ENCODE measurements around the gene ARL13B. TPM values are rescaled to one million over a fixed set of nuclear protein-coding genes. Genes with fewer than 3 reads are reported as not detected.
A peak's percentile ranks its signal among the peaks of the same experiment; 100 is the strongest.
"Not testable (repeated sequence)": the region's sequence is repeated elsewhere in the genome, so short reads cannot be mapped to it uniquely, and the experiment has no call there.

ARL13B gene
- total RNA-seq = 15.6 and 20.8 TPM in 2 replicates
- long read RNA-seq, partial matches to known transcripts = 8 of 23 reads
- long read RNA-seq, other reads (novel, unspliced or antisense) = 14 of 23 reads

GRCh38 chr3:93979850-93980676 is at the start of gene ARL13B:
ARL13B (plus strand) TSS chr3:93980155; CDS start chr3:93980424, 269 bp downstream.
- TF ChIP-seq CTCF (conservative IDR thresholded peaks at IDR 0.05) = no peak

GRCh38 chr3:93931597-93932229 is 48.2 kb upstream of the ARL13B start:
- no peak overlapping the region for H3K4me3 Mint-ChIP-seq
- no peak for DNase-seq (ENCODE audit: low read depth, low spot score)
- no peak for TF ChIP-seq CTCF (conservative IDR thresholded peaks at IDR 0.05)
- H3K9me3 Mint-ChIP-seq = no peaks in the 10 kb centered on the region
- no peaks in the 10 kb centered on the region for H3K27me3 Mint-ChIP-seq (ENCODE audit: low read depth)
- H3K27ac Mint-ChIP-seq (ENCODE audit: unreplicated experiment) = no peak overlapping the region
- H3K36me3 Mint-ChIP-seq (ENCODE audit: low read depth) = no peaks in the 10 kb centered on the region
- no peaks in the 10 kb centered on the region for H3K4me1 Mint-ChIP-seq

More at GRCh38 chr3:93979850-93980676, at the start of gene ARL13B:
- H3K27me3 Mint-ChIP-seq (ENCODE audit: low read depth) = no peaks in the 10 kb centered on the region
- no peaks in the 10 kb centered on the region for H3K9me3 Mint-ChIP-seq
- H3K36me3 Mint-ChIP-seq (ENCODE audit: low read depth) = no peaks in the 10 kb centered on the region
- H3K4me1 Mint-ChIP-seq = peaks cover 31% of the 10 kb centered on the region
- peak; percentile 85 for DNase-seq (ENCODE audit: low read depth, low spot score)
- H3K27ac Mint-ChIP-seq (ENCODE audit: unreplicated experiment) = peak within 1 kb of the TSS; percentile 95
- H3K4me3 Mint-ChIP-seq = peak within 1 kb of the TSS; percentile 90

- no peaks in the 10 kb centered on the region for H3K27me3 Mint-ChIP-seq (ENCODE audit: low read depth)
- H3K4me1 Mint-ChIP-seq = no peaks in the 10 kb centered on the region
- H3K36me3 Mint-ChIP-seq (ENCODE audit: low read depth) = peaks cover 2% of the 10 kb centered on the region
- no peak overlapping the region for H3K4me3 Mint-ChIP-seq
- no peak for DNase-seq (ENCODE audit: low read depth, low spot score)
- H3K9me3 Mint-ChIP-seq = peaks cover 2% of the 10 kb centered on the region
- TF ChIP-seq CTCF (conservative IDR thresholded peaks at IDR 0.05) = no peak
- no peak overlapping the region for H3K27ac Mint-ChIP-seq (ENCODE audit: unreplicated experiment)
These were observed 45.4 kb upstream of the ARL13B start for GRCh38 chr3:93934366-93935046.

GRCh38 chr3:93936549-93936948 is 43.4 kb upstream of the ARL13B start:
- no peak overlapping the region for H3K4me3 Mint-ChIP-seq
- peaks cover 2% of the 10 kb centered on the region for H3K9me3 Mint-ChIP-seq
- no peak for TF ChIP-seq CTCF (conservative IDR thresholded peaks at IDR 0.05)
- H3K36me3 Mint-ChIP-seq (ENCODE audit: low read depth) = peaks cover 2% of the 10 kb centered on the region
- no peak overlapping the region for H3K27ac Mint-ChIP-seq (ENCODE audit: unreplicated experiment)
- no peak for DNase-seq (ENCODE audit: low read depth, low spot score)
- no peaks in the 10 kb centered on the region for H3K4me1 Mint-ChIP-seq
- no peaks in the 10 kb centered on the region for H3K27me3 Mint-ChIP-seq (ENCODE audit: low read depth)

- DNase-seq (ENCODE audit: low read depth, low spot score); H3K4me1 Mint-ChIP-seq; H3K4me3 Mint-ChIP-seq; H3K9me3 Mint-ChIP-seq; H3K36me3 Mint-ChIP-seq (ENCODE audit: low read depth); H3K27ac Mint-ChIP-seq (ENCODE audit: unreplicated experiment); H3K27me3 Mint-ChIP-seq (ENCODE audit: low read depth): not testable (repeated sequence)
These were observed 42.5 kb upstream of the ARL13B start for GRCh38 chr3:93937485-93937884.

GRCh38 chr3:93949958-93950357 is 30.0 kb upstream of the ARL13B start:
- H3K27ac Mint-ChIP-seq (ENCODE audit: unreplicated experiment); H3K27me3 Mint-ChIP-seq (ENCODE audit: low read depth); H3K4me1 Mint-ChIP-seq; H3K4me3 Mint-ChIP-seq; DNase-seq (ENCODE audit: low read depth, low spot score): not testable (repeated sequence)
- peaks cover 14% of the 10 kb centered on the region for H3K9me3 Mint-ChIP-seq
- H3K36me3 Mint-ChIP-seq (ENCODE audit: low read depth) = peaks cover 19% of the 10 kb centered on the region
